K562 (cell line): ENCODE results near the gene ADARB2. TPM values are rescaled to one million over a fixed set of nuclear protein-coding genes. Genes with fewer than 3 reads are reported as not detected.

Experiments
- ATAC-seq: fragments of 200-7000 bp; cut with Tn5 transposase; 3 replicates; pipeline ENCODE4 v1.9.1; 2020; ENCODE audit warnings: moderate library complexity
- BruUV-seq: library from RNA; stranded (reverse); fragments of 400-500 nt; replicated peaks from 2 replicates; lab custom pipeline; 2021; lab: Mats Ljungman, UMichigan
- CTCF ChIA-PET: fragments of 300-600 bp; formaldehyde crosslinking; extraction: SDS; loops from one replicate; lab custom pipeline; 2021; ENCODE audit warnings: low intra/inter-chr PET ratio; lab: Yijun Ruan, JAX
- POLR2A ChIA-PET: fragments of 300-600, 350-650 bp; sonication (Branson Sonifier 250); formaldehyde crosslinking; extraction: SDS; loops from one replicate; lab custom pipeline; 2021; ENCODE audit warnings: antibody characterized with exemption, inconsistent platforms; lab: Yijun Ruan, JAX
- DNase-seq, 4 experiments: peaks; one replicate each; pipeline versions ENCODE4 v3.0.0 to v3.0.0-alpha.2; 2011 to 2018; ENCODE audit warnings: low spot score in 3 of 4, mixed read lengths in 3 of 4; ENCODE audit errors: extremely low read depth in 1 of 4
- FAIRE-seq: peaks from 2 replicates; lab custom pipeline; 2011; peaks lifted over from hg19 to GRCh38; lab: Jason Lieb, UNC
- H2AFZ ChIP-seq: 2 replicates; pipeline ENCODE4 v1.6.0; 2011; ENCODE audit warnings: low read depth, low read length, control low read depth, inconsistent platforms
- H3K27ac ChIP-seq: fragments of 200-600 bp; 3 replicates; pipeline ENCODE4 v1.8.0; 2011; ENCODE audit warnings: low read depth, mild to moderate bottlenecking, control low read depth, inconsistent platforms, low read length, moderate library complexity, mixed read lengths; ENCODE audit errors: extremely low read depth
- H3K27me3 ChIP-seq, 2 experiments: fragments of 300-600 bp in 1 of 2; 2 replicates in 1 of 2; 3 replicates in 1 of 2; pipeline versions ENCODE4 v1.6.0 to v1.8.0; 2011; ENCODE audit warnings: inconsistent platforms in 2 of 2, low read length in 2 of 2, mild to moderate bottlenecking in 1 of 2, mixed read lengths in 1 of 2, moderate library complexity in 1 of 2; ENCODE audit not compliant: control insufficient read depth in 2 of 2, insufficient read depth in 2 of 2
- H3K36me3 ChIP-seq: fragments of 300-600 bp; 3 replicates; pipeline ENCODE4 v1.8.0; 2011; ENCODE audit warnings: mild to moderate bottlenecking, low read length, inconsistent platforms; ENCODE audit not compliant: control insufficient read depth, insufficient read depth
- H3K4me1 ChIP-seq, 2 experiments: fragments of 200-600 bp in 1 of 2; replicated peaks in 1 of 2; 2 replicates in 1 of 2; 3 replicates in 1 of 2; pipeline versions ENCODE4 v1.5.1 to v1.8.0; 2011; ENCODE audit warnings: inconsistent platforms in 2 of 2, low read length in 2 of 2, mild to moderate bottlenecking in 1 of 2, mixed read lengths in 1 of 2, moderate library complexity in 1 of 2; ENCODE audit not compliant: control insufficient read depth in 2 of 2, insufficient read depth in 2 of 2
- H3K4me2 ChIP-seq: 2 replicates; pipeline ENCODE4 v1.6.1; 2011; ENCODE audit warnings: low read length, control low read depth, inconsistent platforms, mixed read lengths; ENCODE audit not compliant: insufficient read depth
- H3K4me3 ChIP-seq: fragments of 200-600 bp; sonication (generic), shearing (Covaris generic); 2 replicates; pipeline ENCODE4 v1.5.1; 2016; ENCODE audit warnings: control low read depth, inconsistent platforms
- H3K79me2 ChIP-seq: fragments of 200-600 bp; 3 replicates; pipeline ENCODE4 v1.8.0; 2011; ENCODE audit warnings: low read length, inconsistent platforms; ENCODE audit not compliant: control insufficient read depth, insufficient read depth
- H3K9ac ChIP-seq, 2 experiments: 2 replicates each; pipeline versions ENCODE4 v1.6.0 to v1.6.1; 2011; ENCODE audit warnings: low read depth in 2 of 2, low read length in 2 of 2, control low read depth in 1 of 2, inconsistent platforms in 1 of 2, mild to moderate bottlenecking in 1 of 2, mixed read lengths in 1 of 2; ENCODE audit not compliant: insufficient read depth in 1 of 2
- H3K9me1 ChIP-seq: one replicate; pipeline ENCODE4 v1.6.0; 2011; ENCODE audit warnings: inconsistent platforms, mild to moderate bottlenecking, low read length, moderate library complexity; ENCODE audit not compliant: control insufficient read depth, insufficient read depth
- H3K9me3 ChIP-seq: replicated peaks from 2 replicates; pipeline ENCODE4 v1.5.1; 2011; ENCODE audit warnings: low read depth, low read length, inconsistent platforms; ENCODE audit not compliant: control insufficient read depth, insufficient read depth
- H4K20me1 ChIP-seq: replicated peaks from 2 replicates; pipeline ENCODE4 v1.6.1; 2011; ENCODE audit warnings: low read length, inconsistent platforms, mixed read lengths; ENCODE audit not compliant: control insufficient read depth, insufficient read depth
- CXXC5 ChIP-seq: fragments of 250-450 bp; sonication (Bioruptor Pico); IDR thresholded peaks from 2 replicates; pipeline ENCODE4 v1.8.0; 2022; ENCODE audit warnings: inconsistent platforms, mild to moderate bottlenecking, moderate library complexity
- SNRNP70 ChIP-seq: fragments of 200-400 bp; formaldehyde crosslinking; optimal IDR thresholded peaks from 2 replicates; pipeline ENCODE3; 2017; ENCODE audit warnings: low read depth, low read length
- SRSF9 ChIP-seq: fragments of 200-400 bp; formaldehyde crosslinking; IDR thresholded peaks from 2 replicates; pipeline ENCODE4 v1.6.1; 2017; ENCODE audit warnings: low read depth, low read length, borderline replicate concordance
- XRCC3 ChIP-seq: fragments of 450-650 bp; IDR thresholded peaks from 2 replicates; pipeline ENCODE4 v1.6.1; 2017; ENCODE audit warnings: mild to moderate bottlenecking, moderate library complexity
- ZNF311 ChIP-seq: fragments of 250-450 bp; sonication (Bioruptor Pico); IDR thresholded peaks from 2 replicates; pipeline ENCODE4 v1.4.0; 2020; ENCODE audit warnings: mild to moderate bottlenecking, moderate library complexity
- WGBS: fragments of 100-300 bp; shearing (Covaris generic); methylation state at CpG from one replicate; pipeline ENCODE4 v1.1.6; 2016; ENCODE audit warnings: low coverage, mixed read lengths; ENCODE audit not compliant: insufficient coverage; ENCODE audit errors: missing lambda C conversion rate; 5-methylcytosine and 5-hydroxymethylcytosine counted together
- in situ Hi-C: fragments of 300-500 bp; cut with MboI; formaldehyde crosslinking; loops from 4 replicates; pipeline ENCODE4 v1.15.0; 2018; ENCODE audit warnings: inconsistent platforms, mixed read lengths
- intact Hi-C: fragments of 100-400 bp; cut with micrococcal nuclease; formaldehyde crosslinking; loops from 2 replicates; pipeline ENCODE4 v1.14.2; 2022
- polyA plus RNA-seq, 8 experiments: library from polyadenylated mRNA; depleted of rRNA in 4 of 8; stranded (reverse) in 5 of 8; unstranded in 3 of 8; fragments of >200 nt; fragmentation: Nextera tagmentation in 2 of 8; fragmentation: Illumina TruSeq in 1 of 8; extraction: Ambion mirVana in 2 of 8; extraction: Trizol in 1 of 8; gene quantifications; 2 replicates each; pipeline versions ENCODE4 v1.2.1 to v1.2.3, GENCODE V29; 2011 to 2014; ENCODE audit warnings: inconsistent platforms in 1 of 8, missing spikeins in 1 of 8
- total RNA-seq, 7 experiments: library from RNA; depleted of rRNA in 6 of 7; stranded (reverse); fragments of >200 nt in 6 of 7; fragmentation: Illumina TruSeq in 2 of 7; extraction: Trizol in 2 of 7; gene quantifications; 2 replicates each; pipeline versions ENCODE4 v1.2.1 to v1.2.3, GENCODE V29; 2011 to 2021; ENCODE audit warnings: low replicate concordance in 1 of 7
- TF ChIP-seq, protein P1 (sequence below): fragments of 450-650 bp; formaldehyde crosslinking; IDR thresholded peaks from 2 replicates; pipeline ENCODE4 v1.4.0; 2022; ENCODE audit warnings: missing genetic modification characterization
- TF ChIP-seq, protein P2 (sequence below): fragments of 450-650 bp; IDR thresholded peaks from 2 replicates; pipeline ENCODE4 v1.6.1; 2016; ENCODE audit warnings: borderline replicate concordance
- TF ChIP-seq, protein P3 (sequence below): sonication (generic); formaldehyde crosslinking; IDR thresholded peaks from 2 replicates; pipeline ENCODE4 v1.8.0; 2022; ENCODE audit warnings: missing genetic modification reagents, mild to moderate bottlenecking, borderline replicate concordance
- TF ChIP-seq, protein P4 (sequence below): IDR thresholded peaks from 2 replicates; pipeline ENCODE4 v1.6.1; 2011; ENCODE audit warnings: borderline replicate concordance, low read depth, mild to moderate bottlenecking, moderate library complexity, low read length; ENCODE audit not compliant: insufficient read depth, poor library complexity, severe bottlenecking
- TF ChIP-seq, protein P5 (sequence below): sonication (generic); formaldehyde crosslinking; IDR thresholded peaks from 2 replicates; pipeline ENCODE4 v1.8.1; 2023; ENCODE audit warnings: mild to moderate bottlenecking, missing genetic modification reagents

Gene ADARB2
- total and polyA plus RNA-seq, 9 of the 15 experiments (the other 6 are each of a cell fraction or from before 2014, with no cell fraction given), result not detected

DNA sequence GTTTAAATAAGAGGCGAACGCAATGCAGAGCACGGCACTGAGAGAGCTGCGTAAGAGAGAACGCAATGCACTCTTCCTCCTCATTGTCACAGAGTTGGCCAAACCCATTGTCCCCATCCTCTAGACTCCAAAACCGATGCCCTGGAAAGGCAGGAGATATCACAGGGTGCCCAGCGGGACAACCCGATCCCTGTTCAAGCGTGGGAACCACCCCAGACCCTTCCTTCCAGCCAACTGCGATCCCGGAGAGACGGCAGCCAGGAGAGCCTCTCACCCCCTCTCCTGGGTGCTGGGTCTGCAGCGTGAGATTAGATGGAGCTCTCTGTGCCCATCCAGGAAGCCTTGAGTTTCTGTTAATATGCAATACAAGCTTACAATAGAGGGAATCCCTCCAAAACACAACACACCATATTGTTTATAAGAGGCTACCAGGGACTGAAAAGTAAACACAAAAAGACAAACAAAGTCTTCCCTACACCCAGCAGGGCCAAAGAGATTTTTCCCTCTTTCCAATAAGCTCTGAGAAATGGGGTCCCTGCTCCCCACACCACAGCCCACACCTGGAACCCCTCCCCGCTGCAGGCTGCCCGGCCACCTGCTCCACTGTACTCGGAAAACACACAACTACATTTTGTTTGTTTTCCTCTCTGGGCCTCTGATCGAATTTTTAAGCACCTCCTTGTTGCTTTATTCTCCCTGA lies 187.6 kb downstream of the ADARB2 start:
- Histone ChIP-seq H3K9ac (no peak overlapping the region), H3K36me3 (no peaks in the 10 kb centered on the region), H3K4me3 (no peak overlapping the region), H3K9me3 (no peaks in the 10 kb centered on the region), H3K79me2 (no peaks in the 10 kb centered on the region), H3K9me1 (no peaks in the 10 kb centered on the region), H3K4me2 (no peak overlapping the region), H2AFZ (no peak overlapping the region), H3K4me1 (no peaks in the 10 kb centered on the region; a peak in 1 of 5 replicates), H3K27ac (no peak overlapping the region), H4K20me1 (no peaks in the 10 kb centered on the region; the same call in 1 of the 2 replicates), H3K27me3 (peaks cover 13 to 63% of the 10 kb centered on the region in 2 experiments; a peak in 3 of 5 replicates)
- no peak for FAIRE-seq
- no TSS peak for BruUV-seq
- DNase-seq, result no peak
- intact Hi-C loops (no loop called here), in situ Hi-C loops (no loop called here)
- no peak for ATAC-seq
- CTCF ChIA-PET, result no interaction called here
- POLR2A ChIA-PET, result interaction anchor here (0.7 kb wide), 2 partner anchors 32 to 174 kb away, joined by 3 read pairs; no protein-coding TSS in a partner anchor
- WGBS, result under 1% methylated on average over 16 of the region's 17 CpGs
- TF ChIP-seq, protein P1, sequence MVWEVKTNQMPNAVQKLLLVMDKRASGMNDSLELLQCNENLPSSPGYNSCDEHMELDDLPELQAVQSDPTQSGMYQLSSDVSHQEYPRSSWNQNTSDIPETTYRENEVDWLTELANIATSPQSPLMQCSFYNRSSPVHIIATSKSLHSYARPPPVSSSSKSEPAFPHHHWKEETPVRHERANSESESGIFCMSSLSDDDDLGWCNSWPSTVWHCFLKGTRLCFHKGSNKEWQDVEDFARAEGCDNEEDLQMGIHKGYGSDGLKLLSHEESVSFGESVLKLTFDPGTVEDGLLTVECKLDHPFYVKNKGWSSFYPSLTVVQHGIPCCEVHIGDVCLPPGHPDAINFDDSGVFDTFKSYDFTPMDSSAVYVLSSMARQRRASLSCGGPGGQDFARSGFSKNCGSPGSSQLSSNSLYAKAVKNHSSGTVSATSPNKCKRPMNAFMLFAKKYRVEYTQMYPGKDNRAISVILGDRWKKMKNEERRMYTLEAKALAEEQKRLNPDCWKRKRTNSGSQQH (CRISPR knock-in tag), result no peak
- TF ChIP-seq, protein P2, sequence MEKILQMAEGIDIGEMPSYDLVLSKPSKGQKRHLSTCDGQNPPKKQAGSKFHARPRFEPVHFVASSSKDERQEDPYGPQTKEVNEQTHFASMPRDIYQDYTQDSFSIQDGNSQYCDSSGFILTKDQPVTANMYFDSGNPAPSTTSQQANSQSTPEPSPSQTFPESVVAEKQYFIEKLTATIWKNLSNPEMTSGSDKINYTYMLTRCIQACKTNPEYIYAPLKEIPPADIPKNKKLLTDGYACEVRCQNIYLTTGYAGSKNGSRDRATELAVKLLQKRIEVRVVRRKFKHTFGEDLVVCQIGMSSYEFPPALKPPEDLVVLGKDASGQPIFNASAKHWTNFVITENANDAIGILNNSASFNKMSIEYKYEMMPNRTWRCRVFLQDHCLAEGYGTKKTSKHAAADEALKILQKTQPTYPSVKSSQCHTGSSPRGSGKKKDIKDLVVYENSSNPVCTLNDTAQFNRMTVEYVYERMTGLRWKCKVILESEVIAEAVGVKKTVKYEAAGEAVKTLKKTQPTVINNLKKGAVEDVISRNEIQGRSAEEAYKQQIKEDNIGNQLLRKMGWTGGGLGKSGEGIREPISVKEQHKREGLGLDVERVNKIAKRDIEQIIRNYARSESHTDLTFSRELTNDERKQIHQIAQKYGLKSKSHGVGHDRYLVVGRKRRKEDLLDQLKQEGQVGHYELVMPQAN, result no peak
- TF ChIP-seq, protein P3, sequence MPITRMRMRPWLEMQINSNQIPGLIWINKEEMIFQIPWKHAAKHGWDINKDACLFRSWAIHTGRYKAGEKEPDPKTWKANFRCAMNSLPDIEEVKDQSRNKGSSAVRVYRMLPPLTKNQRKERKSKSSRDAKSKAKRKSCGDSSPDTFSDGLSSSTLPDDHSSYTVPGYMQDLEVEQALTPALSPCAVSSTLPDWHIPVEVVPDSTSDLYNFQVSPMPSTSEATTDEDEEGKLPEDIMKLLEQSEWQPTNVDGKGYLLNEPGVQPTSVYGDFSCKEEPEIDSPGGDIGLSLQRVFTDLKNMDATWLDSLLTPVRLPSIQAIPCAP (CRISPR knock-in tag), result no peak
- TF ChIP-seq SNRNP70 (no peak), ZNF311 (no peak), XRCC3 (no peak), CXXC5 (CRISPR knock-in tag) (no peak), SRSF9 (no peak)
- TF ChIP-seq, protein P4, sequence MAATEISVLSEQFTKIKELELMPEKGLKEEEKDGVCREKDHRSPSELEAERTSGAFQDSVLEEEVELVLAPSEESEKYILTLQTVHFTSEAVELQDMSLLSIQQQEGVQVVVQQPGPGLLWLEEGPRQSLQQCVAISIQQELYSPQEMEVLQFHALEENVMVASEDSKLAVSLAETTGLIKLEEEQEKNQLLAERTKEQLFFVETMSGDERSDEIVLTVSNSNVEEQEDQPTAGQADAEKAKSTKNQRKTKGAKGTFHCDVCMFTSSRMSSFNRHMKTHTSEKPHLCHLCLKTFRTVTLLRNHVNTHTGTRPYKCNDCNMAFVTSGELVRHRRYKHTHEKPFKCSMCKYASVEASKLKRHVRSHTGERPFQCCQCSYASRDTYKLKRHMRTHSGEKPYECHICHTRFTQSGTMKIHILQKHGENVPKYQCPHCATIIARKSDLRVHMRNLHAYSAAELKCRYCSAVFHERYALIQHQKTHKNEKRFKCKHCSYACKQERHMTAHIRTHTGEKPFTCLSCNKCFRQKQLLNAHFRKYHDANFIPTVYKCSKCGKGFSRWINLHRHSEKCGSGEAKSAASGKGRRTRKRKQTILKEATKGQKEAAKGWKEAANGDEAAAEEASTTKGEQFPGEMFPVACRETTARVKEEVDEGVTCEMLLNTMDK, result no peak
- TF ChIP-seq, protein P5, sequence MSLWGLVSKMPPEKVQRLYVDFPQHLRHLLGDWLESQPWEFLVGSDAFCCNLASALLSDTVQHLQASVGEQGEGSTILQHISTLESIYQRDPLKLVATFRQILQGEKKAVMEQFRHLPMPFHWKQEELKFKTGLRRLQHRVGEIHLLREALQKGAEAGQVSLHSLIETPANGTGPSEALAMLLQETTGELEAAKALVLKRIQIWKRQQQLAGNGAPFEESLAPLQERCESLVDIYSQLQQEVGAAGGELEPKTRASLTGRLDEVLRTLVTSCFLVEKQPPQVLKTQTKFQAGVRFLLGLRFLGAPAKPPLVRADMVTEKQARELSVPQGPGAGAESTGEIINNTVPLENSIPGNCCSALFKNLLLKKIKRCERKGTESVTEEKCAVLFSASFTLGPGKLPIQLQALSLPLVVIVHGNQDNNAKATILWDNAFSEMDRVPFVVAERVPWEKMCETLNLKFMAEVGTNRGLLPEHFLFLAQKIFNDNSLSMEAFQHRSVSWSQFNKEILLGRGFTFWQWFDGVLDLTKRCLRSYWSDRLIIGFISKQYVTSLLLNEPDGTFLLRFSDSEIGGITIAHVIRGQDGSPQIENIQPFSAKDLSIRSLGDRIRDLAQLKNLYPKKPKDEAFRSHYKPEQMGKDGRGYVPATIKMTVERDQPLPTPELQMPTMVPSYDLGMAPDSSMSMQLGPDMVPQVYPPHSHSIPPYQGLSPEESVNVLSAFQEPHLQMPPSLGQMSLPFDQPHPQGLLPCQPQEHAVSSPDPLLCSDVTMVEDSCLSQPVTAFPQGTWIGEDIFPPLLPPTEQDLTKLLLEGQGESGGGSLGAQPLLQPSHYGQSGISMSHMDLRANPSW (CRISPR knock-in tag), result no peak
